Measurements from ENCODE around the gene PHAF1. TPM values are rescaled to one million over a fixed set of nuclear protein-coding genes. Genes with fewer than 3 reads are reported as not detected.
A peak's percentile ranks its signal among the peaks of the same experiment; 100 is the strongest.

Gene PHAF1
- total and polyA plus RNA-seq, 2 of the 8 experiments (the other 6 are each of a cell fraction or from before 2014, with no cell fraction given) = 18.6 to 26.4 TPM

DNA sequence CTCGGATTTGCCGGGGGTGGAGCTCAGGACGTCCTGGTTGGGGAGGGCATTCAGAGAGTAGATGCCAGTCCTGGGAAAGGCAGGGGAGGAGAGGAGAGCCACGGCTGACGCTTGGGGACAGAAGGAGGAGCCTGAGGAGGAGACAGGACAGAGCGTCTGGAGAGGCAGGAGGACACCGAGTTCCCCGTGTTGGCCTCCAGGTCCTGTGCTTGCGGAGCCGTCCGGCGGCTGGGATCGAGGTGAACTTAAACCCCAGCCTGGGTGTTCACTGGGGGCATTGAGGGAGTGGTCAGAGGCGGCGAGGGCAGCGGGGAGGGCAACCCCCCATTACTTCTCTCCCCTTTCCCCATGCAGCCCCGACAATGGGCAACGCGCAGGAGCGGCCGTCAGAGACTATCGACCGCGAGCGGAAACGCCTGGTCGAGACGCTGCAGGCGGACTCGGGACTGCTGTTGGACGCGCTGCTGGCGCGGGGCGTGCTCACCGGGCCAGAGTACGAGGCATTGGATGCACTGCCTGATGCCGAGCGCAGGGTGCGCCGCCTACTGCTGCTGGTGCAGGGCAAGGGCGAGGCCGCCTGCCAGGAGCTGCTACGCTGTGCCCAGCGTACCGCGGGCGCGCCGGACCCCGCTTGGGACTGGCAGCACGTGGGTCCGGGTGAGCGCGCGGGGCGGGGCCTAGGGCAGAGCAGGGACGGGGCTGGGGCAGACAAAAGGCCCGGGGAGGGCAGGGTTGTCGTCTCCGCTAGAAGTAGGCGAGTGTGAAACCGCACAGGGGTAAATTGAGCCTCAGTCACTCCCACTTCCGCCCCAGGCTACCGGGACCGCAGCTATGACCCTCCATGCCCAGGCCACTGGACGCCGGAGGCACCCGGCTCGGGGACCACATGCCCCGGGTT lies 64.3 kb downstream of the PHAF1 start:
- Histone ChIP-seq H2BK12ac (ENCODE audit: low read depth, low read length) (no peak overlapping the region; the same call in 1 of the 2 replicates), H3K23me2 (ENCODE audit: low read depth, low read length) (peaks cover 29% of the 10 kb centered on the region), H3K4me2 (ENCODE audit: insufficient read depth in 1 of 2, low read depth in 2 of 2, low read length in 2 of 2) (peak overlapping the region; percentile 71 to 92), H3K79me1 (ENCODE audit: low read depth, low read length) (peaks cover 2% of the 10 kb centered on the region; the same call in 1 of the 2 replicates), H3K56ac (replicated peaks; ENCODE audit: insufficient read length, low read depth, low read length) (no peak overlapping the region), H3K27me3 (replicated peaks in 1 of 4; ENCODE audit: control insufficient read depth in 3 of 4, extremely low read depth in 1 of 4, insufficient read depth in 3 of 4, low read length in 3 of 4) (peaks cover 50 to 90% (median 86%) of the 10 kb centered on the region in 4 experiments), H4K20me1 (replicated peaks in 1 of 2; ENCODE audit: control insufficient read depth in 1 of 2, insufficient read depth in 2 of 2, low read length in 2 of 2) (peaks cover 7 to 20% of the 10 kb centered on the region in 2 experiments), H4K91ac (replicated peaks; ENCODE audit: insufficient read length, low read length) (peak overlapping the region; percentile 47), H4K5ac (ENCODE audit: insufficient read length, low read depth, low read length) (no peak overlapping the region), H2BK15ac (ENCODE audit: low read length) (no peak overlapping the region; the same call in 1 of the 2 replicates), H3K36me3 (ENCODE audit: control insufficient read depth in 2 of 4, insufficient read depth in 4 of 4, low read length in 3 of 4) (no peaks in the 10 kb centered on the region), H2AFZ (ENCODE audit: low read length) (peak overlapping the region; percentile 73; the same call in 1 of the 2 replicates), H3K4ac (replicated peaks; ENCODE audit: insufficient read length, low read depth, low read length) (no peak overlapping the region), H2BK120ac (replicated peaks; ENCODE audit: low read depth, low read length) (no peak overlapping the region), H3K4me3 (ENCODE audit: extremely low read depth in 1 of 4, insufficient read depth in 2 of 4, low read depth in 3 of 4, low read length in 4 of 4) (peak overlapping the region; percentile 27 to 57 (median 34)), H3K18ac (ENCODE audit: extremely low read depth, low read length) (peak overlapping the region; percentile 24; the same call in 1 of the 2 replicates), H4K8ac (ENCODE audit: extremely low read depth, insufficient read depth, low read length) (peak overlapping the region; percentile 75), H3K27ac (ENCODE audit: low read depth, low read length) (no peak overlapping the region), H2BK20ac (ENCODE audit: low read length) (no peak overlapping the region), H3K23ac (ENCODE audit: insufficient read length) (no peak overlapping the region), H3K4me1 (replicated peaks in 1 of 4; ENCODE audit: control insufficient read depth in 3 of 4, insufficient read depth in 4 of 4, low read length in 3 of 4) (peaks cover 0 to 40% (median 30%) of the 10 kb centered on the region in 4 experiments; a peak in 6 of 7 replicates), H3K9ac (replicated peaks in 1 of 4; ENCODE audit: extremely low read depth in 1 of 4, low read depth in 3 of 4, low read length in 3 of 4) (no peak overlapping the region), H2BK5ac (ENCODE audit: low read depth, low read length) (0 out of 2 replicates have a peak overlapping the region, but pooled peaks have one; percentile 63), H3K9me3 (ENCODE audit: insufficient read depth in 2 of 2, low read depth in 1 of 2, low read length in 1 of 2) (no peaks in the 10 kb centered on the region), H3K14ac (ENCODE audit: insufficient read length) (no peak overlapping the region), H3K79me2 (ENCODE audit: control insufficient read depth in 1 of 2, insufficient read depth in 2 of 2, low read length in 2 of 2) (no peaks in the 10 kb centered on the region), H2AK5ac (ENCODE audit: low read depth, low read length) (no peak overlapping the region)
- CTCF ChIA-PET (ENCODE audit: partially characterized antibody) = interaction anchor here (0.7 to 19.3 kb wide), 12 partner anchors 8 to 249 kb away, joined by 3 to 291 read pairs (median 4); partner anchors contain the start of genes B3GNT9, EXOC3L1, FBXL8 and HSF4
- no peak for FAIRE-seq
- DNase-seq (ENCODE audit: low read depth in 1 of 2, low spot score in 2 of 2) = peak in 1 of 2 experiments; percentile 78
- POLR2A ChIA-PET (ENCODE audit: partially characterized antibody) = interaction anchor here (1.0 to 7.3 kb wide), 8 partner anchors 9 to 25 kb away, joined by 3 to 59 read pairs (median 6); partner anchors contain the start of genes B3GNT9, EXOC3L1, FBXL8 and HSF4
- WGBS, 2 experiments (ENCODE audit: extremely low coverage in 1 of 2, insufficient coverage in 1 of 2, insufficient read length in 1 of 2, insufficient replicate concordance in 2 of 2, low coverage in 1 of 2, low lambda C conversion rate in 2 of 2, missing lambda C conversion rate in 1 of 2) = 4% methylated on average over 61 of the region's 71 CpGs; no CpG with 5 or more reads in 1 of the 2 experiments
- TF ChIP-seq CREB1 (IDR thresholded peaks at IDR 0.05) (no peak; the same call in 1 of the 2 replicates), SP2 (IDR thresholded peaks at IDR 0.05; ENCODE audit: low read length) (no peak), KDM4A (IDR thresholded peaks at IDR 0.05; ENCODE audit: low read depth, low read length, severe bottlenecking) (peak; percentile 49), SIN3A (conservative IDR thresholded peaks at IDR 0.05 in 1 of 2, IDR thresholded peaks at IDR 0.05 in 1 of 2; ENCODE audit: low read depth in 1 of 2, low read length in 2 of 2) (no peak; a peak in 1 of 4 replicates), HDAC6 (IDR thresholded peaks at IDR 0.05; ENCODE audit: low read depth, low read length) (no peak), RFX5 (IDR thresholded peaks at IDR 0.05; ENCODE audit: borderline replicate concordance, low read depth, low read length) (no peak), RNF2 (IDR thresholded peaks at IDR 0.05; ENCODE audit: borderline replicate concordance, low read depth, low read length, missing control alignments, poor library complexity, severe bottlenecking) (peak; percentile 36)
- TF ChIP-seq, protein P1, sequence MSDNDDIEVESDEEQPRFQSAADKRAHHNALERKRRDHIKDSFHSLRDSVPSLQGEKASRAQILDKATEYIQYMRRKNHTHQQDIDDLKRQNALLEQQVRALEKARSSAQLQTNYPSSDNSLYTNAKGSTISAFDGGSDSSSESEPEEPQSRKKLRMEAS (IDR thresholded peaks at IDR 0.05) = peak; percentile 89
- TF ChIP-seq, protein P2, sequence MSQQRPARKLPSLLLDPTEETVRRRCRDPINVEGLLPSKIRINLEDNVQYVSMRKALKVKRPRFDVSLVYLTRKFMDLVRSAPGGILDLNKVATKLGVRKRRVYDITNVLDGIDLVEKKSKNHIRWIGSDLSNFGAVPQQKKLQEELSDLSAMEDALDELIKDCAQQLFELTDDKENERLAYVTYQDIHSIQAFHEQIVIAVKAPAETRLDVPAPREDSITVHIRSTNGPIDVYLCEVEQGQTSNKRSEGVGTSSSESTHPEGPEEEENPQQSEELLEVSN (IDR thresholded peaks at IDR 0.05) = peak; percentile 85

Data from H1 (cell line).